ENCODE results near the gene BMAL1. TPM values are rescaled to one million over a fixed set of nuclear protein-coding genes. Genes with fewer than 3 reads are reported as not detected.
A peak's percentile ranks its signal among the peaks of the same experiment; 100 is the strongest.
"Not testable (repeated sequence)": the region's sequence is repeated elsewhere in the genome, so short reads cannot be mapped to it uniquely, and the experiment has no call there.

BMAL1 gene
- total RNA-seq, 5 donors from 2014 or later (not counting 1 experiment from before 2014, with no cell fraction given): 67.9 to 99.2 (median 72.1) TPM

GRCh38 chr11:13249992-13250391, 27.6 kb upstream of the BMAL1 start:
- ATAC-seq (replicated peaks in 1 of 4) (no peak), DNase-seq (peak in 2 of 35 experiments; percentile 4 to 33)
- no peaks in the 10 kb centered on the region for H3K9me3 ChIP-seq
- no peak overlapping the region for H3K27ac ChIP-seq (ENCODE audit: low read length)
- H3K4me3 ChIP-seq (ENCODE audit: control insufficient read depth in 1 of 2, extremely low read depth in 1 of 2, low read length in 1 of 2): no peak overlapping the region
- Mint-ChIP-seq H3K27me3 (peaks cover 8 to 16% of the 10 kb centered on the region in 2 donors), H3K4me3 (no peak overlapping the region), H3K9me3 (no peaks in the 10 kb centered on the region), H3K4me1 (no peaks in the 10 kb centered on the region), H3K36me3 (no peaks in the 10 kb centered on the region), H3K27ac (no peak overlapping the region)
- ChIA-PET CTCF (interaction anchor here (0.8 to 4.0 kb wide), 5 partner anchors 11 to 135 kb away, joined by 3 to 26 read pairs (median 3); no protein-coding TSS in a partner anchor), POLR2A (no interaction called here)
- no peaks in the 10 kb centered on the region for H3K4me1 ChIP-seq (ENCODE audit: control insufficient read depth in 1 of 2, extremely low read depth in 1 of 2, insufficient read depth in 2 of 2, low read length in 2 of 2)
- no peaks in the 10 kb centered on the region for H3K27me3 ChIP-seq (replicated peaks in 1 of 2; ENCODE audit: control insufficient read depth in 2 of 2, extremely low read depth in 1 of 2, insufficient read depth in 2 of 2, low read length in 1 of 2)
- 73% methylated on average over 1 of the region's 2 CpGs for WGBS (ENCODE audit: insufficient coverage)
- H3K36me3 ChIP-seq (ENCODE audit: control insufficient read depth in 2 of 2, extremely low read depth in 1 of 2, insufficient read depth in 1 of 2, low read length in 1 of 2): no peaks in the 10 kb centered on the region

- no peaks in the 10 kb centered on the region for H3K36me3 ChIP-seq (ENCODE audit: control insufficient read depth in 2 of 2, extremely low read depth in 1 of 2, insufficient read depth in 1 of 2, low read length in 1 of 2)
- H3K27ac ChIP-seq (ENCODE audit: low read length): no peak overlapping the region
- Mint-ChIP-seq H3K27me3 (peaks cover 4% of the 10 kb centered on the region in 2 donors), H3K4me3 (no peak overlapping the region), H3K36me3 (no peaks in the 10 kb centered on the region), H3K9me3 (no peaks in the 10 kb centered on the region), H3K4me1 (no peaks in the 10 kb centered on the region), H3K27ac (no peak overlapping the region)
- CTCF ChIA-PET: interaction anchor here (0.7 to 1.4 kb wide), 3 partner anchors 59 to 83 kb away, joined by 3 to 4 read pairs (median 3); no protein-coding TSS in a partner anchor
- no peak overlapping the region for H3K4me3 ChIP-seq (ENCODE audit: control insufficient read depth in 1 of 2, extremely low read depth in 1 of 2, low read length in 1 of 2)
- no peaks in the 10 kb centered on the region for H3K9me3 ChIP-seq
- no peak for DNase-seq
- POLR2A ChIA-PET: no interaction called here
- WGBS (ENCODE audit: insufficient coverage): 78% methylated on average over 2 of the region's 2 CpGs
- no peaks in the 10 kb centered on the region for H3K4me1 ChIP-seq (ENCODE audit: control insufficient read depth in 1 of 2, extremely low read depth in 1 of 2, insufficient read depth in 2 of 2, low read length in 2 of 2)
- ATAC-seq (replicated peaks in 1 of 4): no peak
- no peaks in the 10 kb centered on the region for H3K27me3 ChIP-seq (replicated peaks in 1 of 2; ENCODE audit: control insufficient read depth in 2 of 2, extremely low read depth in 1 of 2, insufficient read depth in 2 of 2, low read length in 1 of 2)
These were observed 25.6 kb upstream of the BMAL1 start for GRCh38 chr11:13251966-13252365.

- WGBS (ENCODE audit: insufficient coverage): no CpG with 5 or more reads among the region's 4 CpGs
- no peaks in the 10 kb centered on the region for H3K9me3 ChIP-seq
- no peaks in the 10 kb centered on the region for H3K27me3 ChIP-seq (replicated peaks in 1 of 2; ENCODE audit: control insufficient read depth in 2 of 2, extremely low read depth in 1 of 2, insufficient read depth in 2 of 2, low read length in 1 of 2)
- peaks cover under 1 to 3% of the 10 kb centered on the region in 2 donors for H3K27me3 Mint-ChIP-seq
- no peaks in the 10 kb centered on the region for H3K36me3 Mint-ChIP-seq
- CTCF ChIA-PET: interaction anchor here (0.6 to 1.4 kb wide), 3 partner anchors 83 to 1181 kb away, joined by 3 to 4 read pairs (median 4); no protein-coding TSS in a partner anchor
- no peak overlapping the region for H3K27ac Mint-ChIP-seq
- no peaks in the 10 kb centered on the region for H3K4me1 ChIP-seq (ENCODE audit: control insufficient read depth in 1 of 2, extremely low read depth in 1 of 2, insufficient read depth in 2 of 2, low read length in 2 of 2)
- H3K36me3 ChIP-seq (ENCODE audit: control insufficient read depth in 2 of 2, extremely low read depth in 1 of 2, insufficient read depth in 1 of 2, low read length in 1 of 2): no peaks in the 10 kb centered on the region
- ATAC-seq (replicated peaks in 1 of 4): no peak
- no peak overlapping the region for H3K4me3 Mint-ChIP-seq
- no peak overlapping the region for H3K27ac ChIP-seq (ENCODE audit: low read length)
- H3K9me3 Mint-ChIP-seq: no peaks in the 10 kb centered on the region
- POLR2A ChIA-PET: no interaction called here
- no peak overlapping the region for H3K4me3 ChIP-seq (ENCODE audit: control insufficient read depth in 1 of 2, extremely low read depth in 1 of 2, low read length in 1 of 2)
- no peaks in the 10 kb centered on the region for H3K4me1 Mint-ChIP-seq
- DNase-seq: no peak
These were observed 25.2 kb upstream of the BMAL1 start for GRCh38 chr11:13252438-13252837.

GRCh38 chr11:13256216-13256615, 21.4 kb upstream of the BMAL1 start:
- no CpG with 5 or more reads among the region's 3 CpGs for WGBS (ENCODE audit: insufficient coverage)
- Histone ChIP-seq H3K27ac (ENCODE audit: low read length) (no peak overlapping the region), H3K36me3 (ENCODE audit: control insufficient read depth in 2 of 2, extremely low read depth in 1 of 2, insufficient read depth in 1 of 2, low read length in 1 of 2) (no peaks in the 10 kb centered on the region), H3K9me3 (no peaks in the 10 kb centered on the region), H3K4me1 (ENCODE audit: control insufficient read depth in 1 of 2, extremely low read depth in 1 of 2, insufficient read depth in 2 of 2, low read length in 2 of 2) (peaks cover 0 to 6% of the 10 kb centered on the region in 2 experiments), H3K27me3 (replicated peaks in 1 of 2; ENCODE audit: control insufficient read depth in 2 of 2, extremely low read depth in 1 of 2, insufficient read depth in 2 of 2, low read length in 1 of 2) (no peaks in the 10 kb centered on the region), H3K4me3 (ENCODE audit: control insufficient read depth in 1 of 2, extremely low read depth in 1 of 2, low read length in 1 of 2) (no peak overlapping the region)
- POLR2A ChIA-PET: interaction anchor here in 1 of 2 donors (1.1 kb wide), 2 partner anchors 24 to 36 kb away, joined by 3 to 4 read pairs; no protein-coding TSS in a partner anchor
- H3K27ac Mint-ChIP-seq: no peak overlapping the region
- CTCF ChIA-PET: interaction anchor here (0.7 to 1.3 kb wide), 2 partner anchors 46 to 231 kb away, joined by 3 read pairs; no protein-coding TSS in a partner anchor
- H3K36me3 Mint-ChIP-seq: no peaks in the 10 kb centered on the region
- ATAC-seq (replicated peaks in 1 of 4): no peak
- no peak for DNase-seq
- no peaks in the 10 kb centered on the region for H3K27me3 Mint-ChIP-seq
- no peaks in the 10 kb centered on the region for H3K9me3 Mint-ChIP-seq
- H3K4me3 Mint-ChIP-seq: no peak overlapping the region
- H3K4me1 Mint-ChIP-seq: peaks cover 17 to 19% (median 17%) of the 10 kb centered on the region in 3 donors

GRCh38 chr11:13258061-13258460, 19.5 kb upstream of the BMAL1 start:
- not testable (repeated sequence) for H3K9me3 Mint-ChIP-seq; H3K27me3 ChIP-seq (replicated peaks in 1 of 2; ENCODE audit: control insufficient read depth in 2 of 2, extremely low read depth in 1 of 2, insufficient read depth in 2 of 2, low read length in 1 of 2); H3K27me3 Mint-ChIP-seq; H3K27ac ChIP-seq (ENCODE audit: low read length); H3K4me3 Mint-ChIP-seq; H3K4me1 ChIP-seq (ENCODE audit: control insufficient read depth in 1 of 2, extremely low read depth in 1 of 2, insufficient read depth in 2 of 2, low read length in 2 of 2); H3K36me3 Mint-ChIP-seq; ATAC-seq (replicated peaks in 1 of 4); DNase-seq; H3K4me3 ChIP-seq (ENCODE audit: control insufficient read depth in 1 of 2, extremely low read depth in 1 of 2, low read length in 1 of 2); H3K9me3 ChIP-seq; H3K36me3 ChIP-seq (ENCODE audit: control insufficient read depth in 2 of 2, extremely low read depth in 1 of 2, insufficient read depth in 1 of 2, low read length in 1 of 2); H3K27ac Mint-ChIP-seq
- ChIA-PET CTCF (interaction anchor here in 1 of 2 donors (0.6 kb wide), 2 partner anchors 43 to 1275 kb away, joined by 4 to 5 read pairs; no protein-coding TSS in a partner anchor), POLR2A (interaction anchor here in 1 of 2 donors (0.6 kb wide), 2 partner anchors 8 to 22 kb away, joined by 3 to 4 read pairs; no protein-coding TSS in a partner anchor)
- 98% methylated on average over 8 of the region's 9 CpGs for WGBS (ENCODE audit: insufficient coverage)
- peaks cover 17 to 19% (median 17%) of the 10 kb centered on the region in 3 donors for H3K4me1 Mint-ChIP-seq

- H3K4me3 Mint-ChIP-seq: no peak overlapping the region
- no CpG with 5 or more reads among the region's 1 CpG for WGBS (ENCODE audit: insufficient coverage)
- no peak for DNase-seq
- POLR2A ChIA-PET: interaction anchor here in 1 of 2 donors (0.6 kb wide), 2 partner anchors 8 to 21 kb away, joined by 3 to 4 read pairs; no protein-coding TSS in a partner anchor
- H3K9me3 Mint-ChIP-seq: no peaks in the 10 kb centered on the region
- CTCF ChIA-PET: interaction anchor here in 1 of 2 donors (0.6 kb wide), 2 partner anchors 42 to 1276 kb away, joined by 4 to 5 read pairs; no protein-coding TSS in a partner anchor
- Histone ChIP-seq H3K4me3 (ENCODE audit: control insufficient read depth in 1 of 2, extremely low read depth in 1 of 2, low read length in 1 of 2) (no peak overlapping the region), H3K27me3 (replicated peaks in 1 of 2; ENCODE audit: control insufficient read depth in 2 of 2, extremely low read depth in 1 of 2, insufficient read depth in 2 of 2, low read length in 1 of 2) (no peaks in the 10 kb centered on the region), H3K36me3 (ENCODE audit: control insufficient read depth in 2 of 2, extremely low read depth in 1 of 2, insufficient read depth in 1 of 2, low read length in 1 of 2) (no peaks in the 10 kb centered on the region), H3K27ac (ENCODE audit: low read length) (no peak overlapping the region), H3K9me3 (no peaks in the 10 kb centered on the region), H3K4me1 (ENCODE audit: control insufficient read depth in 1 of 2, extremely low read depth in 1 of 2, insufficient read depth in 2 of 2, low read length in 2 of 2) (peaks cover 0 to 6% of the 10 kb centered on the region in 2 experiments)
- H3K27me3 Mint-ChIP-seq: peaks cover 0 to 4% of the 10 kb centered on the region in 2 donors
- H3K27ac Mint-ChIP-seq: no peak overlapping the region
- H3K36me3 Mint-ChIP-seq: no peaks in the 10 kb centered on the region
- peaks cover 17 to 19% (median 17%) of the 10 kb centered on the region in 3 donors for H3K4me1 Mint-ChIP-seq
- ATAC-seq (replicated peaks in 1 of 4): no peak
These were observed 18.7 kb upstream of the BMAL1 start for GRCh38 chr11:13258855-13259254.
